ENCODE results near the gene NUCKS1.

- TF ChIP-seq, protein P1, sequence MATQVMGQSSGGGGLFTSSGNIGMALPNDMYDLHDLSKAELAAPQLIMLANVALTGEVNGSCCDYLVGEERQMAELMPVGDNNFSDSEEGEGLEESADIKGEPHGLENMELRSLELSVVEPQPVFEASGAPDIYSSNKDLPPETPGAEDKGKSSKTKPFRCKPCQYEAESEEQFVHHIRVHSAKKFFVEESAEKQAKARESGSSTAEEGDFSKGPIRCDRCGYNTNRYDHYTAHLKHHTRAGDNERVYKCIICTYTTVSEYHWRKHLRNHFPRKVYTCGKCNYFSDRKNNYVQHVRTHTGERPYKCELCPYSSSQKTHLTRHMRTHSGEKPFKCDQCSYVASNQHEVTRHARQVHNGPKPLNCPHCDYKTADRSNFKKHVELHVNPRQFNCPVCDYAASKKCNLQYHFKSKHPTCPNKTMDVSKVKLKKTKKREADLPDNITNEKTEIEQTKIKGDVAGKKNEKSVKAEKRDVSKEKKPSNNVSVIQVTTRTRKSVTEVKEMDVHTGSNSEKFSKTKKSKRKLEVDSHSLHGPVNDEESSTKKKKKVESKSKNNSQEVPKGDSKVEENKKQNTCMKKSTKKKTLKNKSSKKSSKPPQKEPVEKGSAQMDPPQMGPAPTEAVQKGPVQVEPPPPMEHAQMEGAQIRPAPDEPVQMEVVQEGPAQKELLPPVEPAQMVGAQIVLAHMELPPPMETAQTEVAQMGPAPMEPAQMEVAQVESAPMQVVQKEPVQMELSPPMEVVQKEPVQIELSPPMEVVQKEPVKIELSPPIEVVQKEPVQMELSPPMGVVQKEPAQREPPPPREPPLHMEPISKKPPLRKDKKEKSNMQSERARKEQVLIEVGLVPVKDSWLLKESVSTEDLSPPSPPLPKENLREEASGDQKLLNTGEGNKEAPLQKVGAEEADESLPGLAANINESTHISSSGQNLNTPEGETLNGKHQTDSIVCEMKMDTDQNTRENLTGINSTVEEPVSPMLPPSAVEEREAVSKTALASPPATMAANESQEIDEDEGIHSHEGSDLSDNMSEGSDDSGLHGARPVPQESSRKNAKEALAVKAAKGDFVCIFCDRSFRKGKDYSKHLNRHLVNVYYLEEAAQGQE (IDR thresholded peaks at IDR 0.05; ENCODE audit: insufficient read depth in 1 of 2, low read depth in 2 of 2, low read length in 1 of 2): no peak
- TF ChIP-seq CTCF (IDR thresholded peaks at IDR 0.05): no peak
- TF ChIP-seq POLR2AphosphoS5 (IDR thresholded peaks at IDR 0.05; ENCODE audit: low read depth, low read length): no peak
- no peak for TF ChIP-seq TCF7L2 (IDR thresholded peaks at IDR 0.05; ENCODE audit: low read depth, low read length)
Measured at GRCh38 chr1:205766038-205766437, 16.1 kb upstream of the NUCKS1 start.
